HG03159 (cell line): ENCODE results near the gene SCN1B.
"Not testable (repeated sequence)": the region's sequence is repeated elsewhere in the genome, so short reads cannot be mapped to it uniquely, and the experiment has no call there.

Experiments used
- ATAC-seq: cut with Tn5 transposase; IDR thresholded peaks from one replicate; pipeline ENCODE4 v1.9.1; 2021; ENCODE audit warnings: mild to moderate bottlenecking, moderate library complexity; ENCODE audit not compliant: unreplicated experiment

SCN1B gene

DNA sequence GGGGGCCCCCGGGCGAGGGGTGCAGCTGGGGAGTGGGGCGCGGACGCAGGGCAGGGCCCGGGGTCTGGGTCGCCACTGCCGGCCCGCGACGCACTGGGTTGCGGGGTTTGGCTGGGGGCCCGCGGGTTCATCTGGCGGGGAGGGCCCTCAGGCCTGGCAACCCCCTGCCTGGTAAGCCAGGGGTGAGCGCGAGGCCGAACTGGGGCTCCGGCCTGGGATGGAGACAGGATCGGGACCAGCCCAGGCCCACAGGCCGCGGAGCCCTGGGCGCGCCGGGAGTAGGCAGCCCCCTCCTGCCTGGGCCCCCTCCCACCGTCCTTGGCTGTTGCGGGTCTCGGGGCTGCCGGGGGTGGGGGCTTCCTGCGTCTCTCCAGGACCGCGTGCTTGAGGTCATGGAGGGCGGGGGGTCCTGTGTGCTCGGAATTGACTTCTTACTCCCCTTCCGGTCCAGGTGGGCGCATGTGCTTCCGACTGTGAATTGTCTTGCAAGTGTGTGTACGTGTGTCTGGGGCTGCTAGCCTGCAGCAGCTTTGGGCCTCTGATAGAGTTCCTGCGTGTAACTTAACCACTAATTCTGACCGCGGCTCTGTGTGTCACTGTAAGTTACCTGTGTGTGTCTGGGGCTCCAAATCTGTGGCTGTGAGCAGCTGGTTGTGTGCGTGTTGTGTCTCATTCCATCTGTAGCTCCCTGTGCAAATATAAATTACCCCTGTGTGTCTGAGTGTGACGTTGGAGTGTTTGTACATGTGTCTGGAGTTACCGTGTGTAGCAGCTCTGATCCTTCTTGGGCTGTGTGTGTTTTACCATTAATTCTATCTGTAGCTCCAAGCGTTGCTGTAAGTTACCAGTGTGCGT lies 29.4 kb upstream of the SCN1B start:
- no peak for ATAC-seq

DNA sequence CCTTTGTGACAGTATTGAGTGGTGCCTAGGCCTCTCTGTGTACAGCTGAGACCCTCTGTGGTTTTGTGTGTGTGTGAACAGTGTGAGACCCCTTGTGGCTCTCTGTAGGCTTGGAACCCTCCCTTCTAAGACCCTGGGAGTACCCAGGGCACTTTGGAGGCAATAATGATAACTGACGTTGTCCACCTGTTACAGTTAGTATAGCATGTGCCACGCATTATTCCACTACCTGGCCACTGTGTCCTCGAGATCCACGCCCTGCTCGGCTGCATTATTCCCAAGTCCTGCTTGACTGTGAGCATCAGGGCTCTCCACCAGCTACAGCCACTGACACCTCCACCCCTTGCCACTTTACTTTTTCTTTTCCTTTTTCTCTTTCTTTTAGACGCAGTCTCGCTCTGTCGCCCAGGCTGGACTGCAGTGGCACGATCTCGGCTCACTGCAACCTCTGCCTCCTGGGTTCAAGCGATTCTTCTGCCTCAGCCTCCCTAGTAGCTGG lies 28.2 kb upstream of the SCN1B start:
- no peak for ATAC-seq

DNA sequence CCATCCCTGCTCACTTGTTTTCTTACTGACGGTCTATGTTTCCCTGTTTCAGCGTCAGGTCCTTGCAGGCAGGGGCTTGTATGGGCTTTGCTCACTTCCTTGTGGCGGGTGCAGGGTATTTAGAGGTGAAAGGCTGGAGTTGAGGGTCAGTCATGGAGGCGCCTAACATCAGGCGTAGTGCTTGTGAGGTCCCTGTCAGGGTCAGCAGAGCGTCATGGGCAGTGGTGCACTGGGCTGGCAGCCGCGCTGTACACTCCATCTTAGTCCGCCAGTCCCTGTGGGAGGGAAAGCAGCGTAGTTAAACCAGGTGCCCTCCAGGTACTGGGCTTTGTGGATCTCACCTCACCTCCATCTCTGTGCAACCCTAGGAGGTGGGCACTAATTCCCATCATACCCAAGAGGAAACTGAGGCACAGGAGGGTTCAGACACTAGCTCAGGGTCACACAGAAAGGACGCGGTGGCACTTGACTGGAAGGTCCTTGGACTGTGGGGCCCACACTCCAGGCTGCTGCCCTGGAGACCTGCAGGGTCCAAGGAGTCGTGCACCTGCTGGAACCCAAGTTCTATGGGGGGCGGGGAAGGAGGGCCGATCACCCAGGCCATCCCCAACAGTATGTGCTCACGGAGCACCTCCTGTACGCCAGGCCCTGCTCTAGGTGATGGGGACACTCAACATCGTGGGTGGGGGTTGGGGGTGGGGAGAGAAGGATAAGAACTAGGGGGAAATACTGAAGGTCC lies 25.6 kb upstream of the SCN1B start:
- ATAC-seq, result no peak

DNA sequence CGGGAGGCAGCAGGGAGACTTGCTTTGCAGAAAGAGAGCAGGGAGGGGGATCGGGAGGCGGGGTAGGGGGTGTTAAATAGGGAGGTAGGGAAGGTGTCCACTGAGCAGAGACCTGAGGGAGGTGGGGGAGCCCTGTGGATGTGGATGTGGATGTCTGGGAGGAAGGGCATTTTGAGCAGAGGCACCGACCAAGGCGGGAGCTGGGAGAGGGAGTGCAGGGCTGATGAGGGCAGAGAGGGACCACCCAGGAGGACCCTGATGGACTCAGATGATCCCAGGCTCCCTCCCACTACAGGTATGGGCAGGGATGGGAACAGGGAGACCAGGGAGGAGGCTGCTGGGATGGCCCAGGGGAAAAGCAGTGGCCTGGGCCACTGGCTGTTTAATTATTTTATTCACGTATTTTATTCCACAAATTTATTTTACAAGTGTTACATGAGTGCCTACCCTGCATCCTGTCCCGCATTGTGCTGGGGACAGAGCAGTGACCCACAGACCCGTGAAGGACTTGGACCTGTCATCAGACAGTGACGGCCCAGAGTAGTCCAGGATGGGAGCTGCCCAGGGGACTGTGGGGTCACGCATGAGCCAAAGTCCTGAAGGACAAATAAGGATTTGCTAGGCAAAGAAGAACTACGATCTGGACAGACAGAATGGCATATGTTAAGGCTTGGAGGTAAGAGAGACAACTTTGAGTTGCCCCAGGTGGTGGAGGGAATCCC lies 24.9 kb upstream of the SCN1B start:
- ATAC-seq, result no peak

GRCh38 chr19:35006007-35006341 lies 24.3 kb upstream of the SCN1B start:
- not testable (repeated sequence) for ATAC-seq

DNA sequence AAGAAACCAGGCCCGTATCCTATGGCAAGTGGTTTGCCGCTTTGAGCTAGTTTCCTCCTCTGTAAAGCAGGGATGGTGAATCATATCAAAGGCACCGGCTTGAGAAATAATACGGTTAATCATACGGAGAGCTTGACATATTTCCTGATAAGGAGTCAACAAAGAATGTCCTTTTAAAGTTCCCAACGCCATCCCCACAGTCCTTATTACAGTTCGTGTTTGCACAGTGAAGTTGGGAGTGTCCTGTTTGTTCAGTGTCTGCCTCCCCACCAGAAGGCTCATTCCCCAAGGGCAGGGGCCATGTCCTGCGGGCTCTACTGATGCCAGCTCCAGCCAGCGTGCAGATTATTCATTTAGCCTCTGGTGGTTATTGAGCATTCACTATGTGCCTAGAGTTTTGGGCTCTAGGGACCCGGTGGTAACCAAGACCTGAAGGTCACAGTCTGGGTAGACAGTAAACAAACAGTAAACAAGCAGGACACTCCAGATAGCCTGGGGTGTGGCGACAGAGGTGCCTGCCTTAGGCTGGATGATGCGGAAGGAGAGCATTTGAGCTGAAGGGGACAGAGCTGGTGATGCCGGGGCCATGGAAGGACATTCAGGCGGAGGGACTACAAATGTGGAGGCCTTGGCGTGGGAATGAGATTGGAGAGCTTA lies 23.8 kb upstream of the SCN1B start:
- ATAC-seq, result no peak

DNA sequence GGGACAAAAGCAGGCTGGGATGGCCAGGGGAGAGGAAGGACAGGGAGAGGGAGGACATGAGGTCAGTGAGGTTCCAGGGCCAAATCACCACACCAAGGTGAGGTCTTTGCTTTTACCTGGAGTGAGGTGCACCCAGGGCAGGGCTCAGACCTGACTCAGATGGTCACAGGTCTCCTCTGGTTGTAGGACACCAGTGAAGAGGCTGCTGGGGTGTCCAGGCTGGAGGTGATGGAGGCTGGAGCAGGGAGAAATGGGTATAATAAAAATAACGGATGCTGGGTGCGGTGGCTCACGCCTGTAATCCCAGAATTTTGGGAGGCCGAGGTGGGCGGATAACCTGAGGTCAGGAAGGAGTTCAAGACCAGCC lies 23.3 kb upstream of the SCN1B start:
- no peak for ATAC-seq

- not testable (repeated sequence) for ATAC-seq
These were observed 22.8 kb upstream of the SCN1B start for GRCh38 chr19:35007427-35007826.

DNA sequence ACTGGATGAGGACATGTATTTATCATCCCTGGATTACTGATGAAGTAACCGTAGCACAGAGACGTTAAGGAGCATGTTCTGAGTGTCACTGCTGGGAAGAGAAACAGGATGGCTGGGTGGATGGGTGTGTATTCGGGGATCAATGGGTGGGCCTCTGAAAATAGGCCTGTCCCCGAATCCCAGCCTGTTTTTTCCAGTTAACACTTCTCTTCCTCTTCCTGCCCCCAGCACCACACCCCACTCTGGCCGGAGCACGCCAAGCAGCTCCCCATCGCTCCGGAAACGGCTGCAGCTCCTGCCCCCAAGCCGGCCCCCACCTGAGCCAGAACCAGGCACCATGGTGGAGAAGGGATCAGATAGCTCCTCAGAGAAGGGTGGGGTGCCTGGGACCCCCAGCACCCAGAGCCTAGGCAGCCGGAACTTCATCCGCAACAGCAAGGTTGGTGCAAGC lies 21.4 kb upstream of the SCN1B start:
- ATAC-seq, result no peak

- ATAC-seq, result no peak
These were observed 20.6 kb upstream of the SCN1B start for GRCh38 chr19:35009424-35010415.

DNA sequence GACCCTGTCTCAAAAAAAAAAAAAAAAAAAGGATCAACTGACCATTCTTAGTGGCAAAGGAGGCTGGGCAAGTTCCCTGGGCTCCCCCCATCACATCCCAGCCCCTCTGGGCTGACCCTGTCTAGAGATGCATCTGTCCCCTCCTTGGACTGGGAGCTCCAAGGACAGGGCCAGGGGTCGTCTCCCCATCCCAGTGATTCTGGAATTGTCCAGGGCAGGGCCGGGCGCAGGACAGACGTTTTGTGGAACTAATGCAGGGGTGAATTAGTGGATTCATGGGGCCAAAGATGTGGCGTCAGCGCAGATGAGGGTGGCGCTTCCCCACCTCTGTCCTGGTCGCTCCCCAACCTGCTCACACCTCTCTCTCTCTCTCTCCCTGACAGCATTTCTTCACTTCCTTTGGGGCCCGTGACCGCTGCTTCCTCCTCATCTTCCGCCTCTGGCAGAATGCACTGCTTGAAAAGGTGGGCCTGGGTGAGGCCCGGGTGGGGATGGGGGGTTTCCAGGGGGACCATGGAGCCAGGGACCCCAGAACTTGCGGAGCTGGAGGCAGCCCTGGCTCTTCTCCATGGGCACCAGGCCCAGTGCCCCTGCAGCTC lies 19.1 kb upstream of the SCN1B start:
- ATAC-seq, result no peak

DNA sequence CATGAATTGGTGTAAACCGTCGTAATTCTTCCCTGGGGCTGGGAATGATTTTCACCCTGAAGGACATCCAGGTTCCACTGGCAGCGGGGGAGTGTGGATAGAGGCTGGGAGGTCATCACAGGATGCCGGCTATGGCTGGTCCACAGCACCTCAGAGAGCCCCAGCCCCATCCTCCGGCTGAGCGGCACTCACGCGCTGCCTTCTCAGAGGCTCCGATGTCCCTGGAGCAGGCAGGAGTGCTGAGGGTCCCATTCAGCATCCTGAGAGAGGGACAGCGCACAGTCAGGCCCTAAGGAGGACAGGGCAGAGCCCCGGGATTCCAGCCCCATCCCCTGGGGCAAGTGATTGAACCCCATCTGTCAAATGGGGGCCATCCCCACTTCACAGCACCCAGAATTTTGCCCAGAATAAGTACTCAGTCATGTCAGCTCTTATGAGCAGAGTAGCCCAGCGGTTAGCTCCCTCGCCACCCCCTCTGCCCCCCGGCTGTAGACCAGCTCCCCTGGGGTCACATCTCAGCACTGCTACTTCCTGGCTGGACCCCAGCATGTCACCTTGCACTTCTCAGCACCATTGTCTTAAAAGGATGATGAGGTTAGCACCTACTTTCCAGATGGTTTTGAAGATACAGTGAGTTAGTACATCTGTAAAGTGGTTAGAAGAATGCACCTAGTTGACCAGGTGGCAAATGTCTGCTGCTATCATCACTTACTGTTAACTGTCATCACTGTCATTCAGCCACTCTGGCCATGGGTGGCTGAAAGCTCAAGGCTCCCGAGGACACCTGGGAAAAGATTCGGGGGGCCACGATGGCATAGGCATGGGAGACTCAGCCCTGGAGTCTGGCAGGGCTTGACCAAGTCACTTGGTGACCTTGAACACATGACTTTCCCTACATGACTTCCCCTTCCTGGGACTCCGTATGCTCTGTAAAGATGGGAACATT lies 18.3 kb upstream of the SCN1B start:
- no peak for ATAC-seq

GRCh38 chr19:35013041-35013819 lies 17.0 kb upstream of the SCN1B start:
- no peak for ATAC-seq

- ATAC-seq, result no peak
These were observed 16.2 kb upstream of the SCN1B start for GRCh38 chr19:35013820-35014754.

DNA sequence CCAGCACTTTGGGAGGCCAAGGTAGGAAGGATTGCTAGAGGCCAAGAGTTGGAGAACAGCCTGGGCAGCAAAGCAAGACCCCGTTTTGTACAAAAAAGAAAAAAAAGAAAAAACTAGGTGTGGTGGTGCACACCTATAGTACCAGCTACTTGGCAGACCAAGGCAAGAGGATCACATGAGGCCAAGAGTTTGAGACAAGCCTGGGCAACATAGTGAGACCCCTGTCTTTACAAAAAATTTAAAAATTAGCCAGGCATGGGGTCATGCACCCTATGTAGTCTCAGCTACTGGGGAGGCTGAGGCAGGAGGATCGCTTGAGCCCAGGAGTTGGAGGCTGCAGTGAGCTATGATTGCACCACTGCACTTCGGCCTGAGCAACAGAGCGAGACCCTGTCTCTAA lies 15.5 kb upstream of the SCN1B start:
- not testable (repeated sequence) for ATAC-seq

GRCh38 chr19:35015270-35015953 lies 14.9 kb upstream of the SCN1B start:
- ATAC-seq, result no peak
